ENCODE data around the gene TRUB2.

DNA sequence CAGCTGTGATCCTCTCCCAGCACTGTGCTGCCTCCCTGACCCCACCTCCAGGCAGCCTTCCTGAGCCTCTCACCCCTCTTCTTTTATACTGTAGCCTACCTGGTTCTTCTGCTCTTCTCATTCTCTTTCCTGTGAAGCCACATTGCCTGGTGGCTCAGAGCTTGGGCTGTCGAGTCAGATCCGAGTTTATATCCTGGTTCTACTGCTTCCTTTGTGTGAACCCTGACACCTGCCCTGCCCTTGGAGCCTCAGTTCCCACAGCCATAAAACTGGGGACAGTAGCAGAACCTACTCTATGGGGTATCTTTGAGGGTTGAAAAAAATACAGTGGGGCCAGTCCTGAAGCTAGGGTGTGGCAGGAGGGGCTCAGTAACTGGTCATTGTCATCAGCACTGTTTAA lies 26.9 kb upstream of the TRUB2 start:
- TF ChIP-seq CTCF (IDR thresholded peaks at IDR 0.05) (no peak), POLR2A (IDR thresholded peaks at IDR 0.05) (no peak)

All from adrenal gland (tissue), 5 donors.